Germinal center (tissue), 1 donor: Measurements from ENCODE around the gene COBL.
"Not testable (repeated sequence)": the region's sequence is repeated elsewhere in the genome, so short reads cannot be mapped to it uniquely, and the experiment has no call there.

Source experiments
- DNase-seq: peaks from one replicate; pipeline ENCODE4 v3.0.0; 2012; ENCODE audit warnings: mixed read lengths, low spot score

Gene COBL

DNA sequence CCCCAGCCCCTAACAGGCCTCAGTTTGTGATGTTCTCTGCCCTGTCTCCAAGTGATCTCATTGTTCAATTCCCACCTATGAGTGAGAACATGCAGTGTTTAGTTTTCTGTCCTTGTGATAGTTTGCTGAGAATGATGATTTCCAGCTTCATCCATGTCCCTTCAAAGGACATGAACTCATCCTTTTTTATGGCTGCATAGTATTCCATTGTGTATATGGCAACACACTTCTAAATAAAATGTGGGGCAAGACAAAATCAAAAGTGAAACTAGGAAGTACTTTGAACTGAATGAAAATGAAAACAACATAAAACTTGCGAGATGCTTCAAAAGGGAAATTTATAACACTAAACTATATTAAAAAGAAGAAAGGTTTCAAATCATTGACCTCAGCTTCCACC lies 326.4 kb downstream of the COBL start:
- DNase-seq = not testable (repeated sequence)

DNA sequence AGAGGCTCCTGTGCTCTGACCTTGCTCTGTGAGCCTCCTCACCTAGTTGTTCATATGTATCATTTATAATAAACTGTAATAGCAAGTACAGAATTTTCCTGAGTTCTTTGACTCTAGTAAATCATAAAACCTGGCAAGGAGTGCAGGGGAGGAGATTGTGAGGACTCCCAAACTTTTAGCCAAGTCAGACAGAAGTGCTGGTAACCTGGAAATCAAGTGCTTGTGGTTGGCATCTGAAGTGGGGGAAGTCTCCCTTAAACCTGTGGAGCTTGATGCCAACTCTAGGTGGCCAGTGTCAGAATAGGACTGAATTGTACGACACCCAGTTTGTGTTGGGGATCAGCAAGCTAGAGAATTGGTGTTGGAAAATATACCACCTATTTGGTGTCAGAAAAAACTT lies 327.6 kb downstream of the COBL start:
- DNase-seq = no peak

DNA sequence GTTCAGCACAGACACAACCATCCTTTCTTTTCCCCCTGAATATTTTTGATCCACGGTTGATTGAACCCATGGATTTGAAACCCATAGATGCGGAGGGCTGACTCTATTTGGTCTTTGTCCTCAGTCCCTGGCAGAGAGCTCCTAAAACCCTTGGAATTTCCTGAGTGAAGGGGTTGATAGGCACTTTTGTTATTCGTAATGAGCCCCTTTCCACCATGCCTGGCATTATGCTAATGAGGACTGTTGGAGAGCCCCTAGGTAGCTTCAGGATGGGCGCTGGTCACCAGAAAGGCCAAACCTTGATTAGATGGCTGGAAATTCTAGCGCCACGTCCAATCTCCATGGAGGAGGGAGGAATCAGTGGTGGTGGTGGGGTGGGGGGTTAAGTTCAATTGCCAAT lies 328.1 kb downstream of the COBL start:
- DNase-seq = no peak

DNA sequence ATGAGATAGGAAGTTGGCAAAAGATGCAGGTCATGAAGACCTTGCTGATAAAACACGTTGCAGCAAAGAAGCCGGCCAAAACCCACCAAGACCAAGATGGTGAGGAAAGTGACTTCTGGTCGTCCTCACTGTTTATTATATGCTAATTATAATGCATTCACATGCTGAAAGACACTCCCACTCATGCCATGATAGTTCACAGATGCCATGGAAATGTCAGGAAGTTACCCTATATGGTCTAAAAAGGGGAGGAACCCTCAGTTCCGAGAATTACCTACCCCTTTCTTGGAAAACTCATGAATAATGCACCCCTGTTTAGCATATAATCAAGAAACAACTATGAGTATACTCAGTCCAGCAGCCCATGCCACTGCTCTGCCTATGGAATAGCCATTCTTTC lies 331.5 kb downstream of the COBL start:
- no peak for DNase-seq

DNA sequence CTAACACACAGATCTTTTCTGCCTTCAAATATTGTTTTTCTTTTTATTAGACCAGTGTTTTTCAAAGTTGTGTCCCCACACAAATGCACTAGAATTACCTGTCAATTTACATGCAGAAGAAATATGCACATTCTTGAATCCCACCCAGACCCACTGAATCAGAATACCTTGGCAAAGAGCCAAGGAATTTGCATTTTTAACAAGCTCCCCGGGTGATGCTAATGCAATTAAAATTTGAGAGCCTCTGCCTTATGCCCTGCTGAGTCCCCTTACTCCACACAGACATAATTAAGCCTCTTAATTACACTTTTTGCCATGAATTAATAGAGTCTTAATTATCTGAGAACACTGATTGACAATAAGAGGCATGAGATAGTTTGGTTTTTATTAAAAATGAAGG lies 332.8 kb downstream of the COBL start:
- DNase-seq = no peak

DNA sequence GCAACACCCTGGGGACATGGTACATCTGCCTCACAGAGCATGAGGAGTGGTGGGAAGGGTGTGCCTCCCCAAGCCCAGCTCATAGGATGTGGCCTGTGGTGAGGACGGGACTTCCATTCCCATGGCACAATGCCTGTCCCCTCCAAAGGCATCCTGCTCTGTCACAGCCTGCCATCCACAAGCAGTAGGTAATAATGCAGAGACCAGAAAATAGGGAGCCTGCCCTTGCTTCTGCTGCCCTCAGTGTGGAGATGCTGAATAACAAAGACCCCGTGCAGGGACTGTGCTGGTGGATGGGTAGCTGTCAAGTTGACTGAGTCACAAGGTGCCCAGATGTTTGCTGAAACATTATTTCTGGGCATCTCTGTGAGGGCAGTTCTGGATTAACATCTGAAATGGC lies 334.0 kb downstream of the COBL start:
- DNase-seq = no peak

DNA sequence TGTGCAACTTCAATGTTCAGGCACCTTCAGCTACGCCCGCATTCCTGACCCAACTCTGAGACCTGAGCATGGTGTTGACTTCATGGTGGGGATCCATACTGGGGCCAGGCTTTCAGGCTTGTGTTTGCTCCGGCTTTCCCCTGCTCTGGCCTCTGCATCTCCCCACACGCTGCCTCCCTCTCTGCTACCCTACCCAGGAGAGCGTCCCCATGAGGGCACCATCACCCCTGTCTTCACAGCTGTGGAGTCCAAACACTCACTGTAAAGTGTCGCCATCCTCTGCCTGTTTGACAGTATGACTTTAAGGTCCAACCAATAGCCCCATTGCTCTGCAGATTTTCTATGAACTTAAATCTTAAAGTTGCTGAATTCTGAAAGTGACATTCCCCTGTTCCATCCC lies 334.9 kb downstream of the COBL start:
- DNase-seq = no peak

DNA sequence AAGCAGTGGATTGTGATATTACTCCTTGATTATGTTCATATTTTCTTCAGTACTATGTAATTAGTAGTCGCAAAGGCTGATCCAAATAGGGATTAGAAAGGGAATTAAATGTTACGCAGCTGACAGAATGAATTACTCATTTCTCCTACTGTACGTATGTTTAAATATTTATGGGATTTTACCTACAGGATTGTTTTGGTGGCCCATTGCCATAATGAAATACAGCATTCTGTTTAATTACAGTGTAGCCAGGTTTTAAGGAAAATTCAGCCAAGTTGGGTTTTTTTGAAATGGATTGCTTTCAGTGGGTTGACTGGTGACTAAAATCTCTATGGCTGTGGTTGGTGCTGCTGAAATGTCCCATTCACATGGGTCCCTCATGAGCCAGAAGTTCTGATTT lies 336.2 kb downstream of the COBL start:
- DNase-seq = no peak

DNA sequence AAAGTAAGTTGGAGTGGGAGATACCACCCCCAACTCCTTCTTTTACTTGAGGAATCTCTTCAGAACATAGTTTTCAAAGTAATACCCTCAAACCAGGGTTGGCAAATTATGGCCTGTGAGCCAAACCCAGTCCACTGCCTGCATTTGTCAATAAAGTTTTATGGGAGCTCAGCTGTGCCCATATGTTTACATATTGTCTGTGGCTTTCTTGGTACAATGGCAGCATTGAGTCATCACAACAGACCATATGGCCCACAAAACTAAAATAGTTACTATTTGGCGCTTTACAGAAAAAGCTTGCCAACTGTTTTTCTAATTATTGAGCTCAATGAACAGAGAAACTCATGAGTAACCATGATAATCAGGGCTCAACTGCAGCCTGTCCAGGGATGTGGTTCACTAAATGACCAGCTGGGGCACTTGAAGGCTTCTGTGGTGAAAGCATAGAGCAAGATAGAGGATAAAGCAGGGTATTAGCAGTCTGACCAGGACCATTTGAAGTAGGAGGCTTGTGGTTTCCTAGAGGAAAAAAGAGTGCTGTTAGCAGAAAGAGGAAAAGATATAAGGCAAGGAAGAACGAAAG lies 337.9 kb downstream of the COBL start:
- no peak for DNase-seq

DNA sequence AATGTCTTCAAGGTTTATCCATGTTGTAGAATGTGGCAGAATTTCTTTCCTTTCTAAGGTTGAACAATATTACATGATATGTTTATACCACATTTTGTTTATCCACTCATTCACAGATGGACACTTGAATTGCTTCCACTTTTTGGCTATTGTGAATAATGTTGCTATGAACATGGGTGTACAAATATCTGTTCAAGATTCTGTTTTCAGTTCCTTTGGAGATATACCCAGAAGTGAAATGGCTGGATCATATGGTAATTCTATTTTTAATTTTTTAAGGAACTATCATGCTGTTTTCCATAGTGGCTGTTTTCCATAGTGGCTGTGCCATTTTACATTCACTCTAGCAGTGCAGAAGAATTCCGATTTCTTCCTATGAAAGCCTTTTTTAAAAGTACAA lies 339.2 kb downstream of the COBL start:
- DNase-seq = no peak

DNA sequence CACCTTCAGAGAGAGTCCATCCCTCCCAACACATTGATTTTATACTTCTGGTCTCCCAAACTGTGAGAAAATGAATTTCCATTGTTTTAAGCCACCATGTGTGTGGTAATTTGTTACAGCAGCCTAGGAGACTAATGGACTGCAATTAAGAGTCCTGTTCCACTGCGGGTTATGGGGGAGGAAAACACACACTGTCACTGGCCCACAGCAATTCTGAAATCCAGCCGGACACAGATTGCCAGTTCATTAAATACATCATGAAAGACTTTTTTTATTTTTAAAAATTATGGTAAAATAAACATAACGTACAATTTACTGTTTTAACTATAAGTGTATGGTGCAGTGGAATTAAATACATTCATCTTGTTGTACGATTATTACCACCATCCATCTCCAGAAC lies 340.5 kb downstream of the COBL start:
- no peak for DNase-seq

DNA sequence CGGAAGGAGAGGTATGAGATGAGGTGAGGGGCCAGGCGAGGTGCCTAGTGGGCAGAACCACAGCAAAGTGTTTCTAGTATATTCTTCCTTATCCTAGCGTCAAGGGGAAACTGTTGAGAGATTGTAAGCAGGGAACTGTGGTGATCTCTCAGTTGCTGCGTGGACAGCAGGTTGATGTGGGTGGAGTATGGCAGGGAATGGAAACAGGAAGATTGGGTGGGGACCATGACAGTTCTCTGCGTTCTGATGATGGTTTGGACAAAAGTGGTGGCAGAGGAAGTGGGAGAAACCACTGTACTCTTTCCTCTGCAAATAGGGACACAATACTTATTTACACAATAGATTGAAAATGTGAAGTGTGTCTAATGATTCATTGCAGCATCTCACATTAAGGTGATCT lies 342.4 kb downstream of the COBL start:
- DNase-seq = no peak

DNA sequence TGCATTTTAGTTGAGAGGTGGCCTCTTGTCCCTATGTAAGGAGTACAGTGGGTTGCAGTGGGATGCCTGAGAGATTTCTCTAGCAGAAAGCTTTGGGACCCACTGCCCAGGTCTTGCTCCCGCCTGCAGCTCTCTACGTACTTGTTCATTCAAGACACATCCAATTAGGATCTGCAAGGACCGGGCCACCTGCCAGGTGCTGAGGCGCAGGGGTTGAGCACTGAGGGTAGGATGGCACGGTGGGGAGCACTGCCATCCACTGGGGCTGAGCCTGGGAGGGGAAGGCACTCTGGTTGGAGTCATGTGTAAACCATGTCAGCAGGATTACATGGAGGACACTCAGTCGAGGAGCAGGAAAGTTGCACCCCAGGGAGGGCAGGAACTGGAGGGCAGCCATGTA lies 342.8 kb downstream of the COBL start:
- DNase-seq = no peak

DNA sequence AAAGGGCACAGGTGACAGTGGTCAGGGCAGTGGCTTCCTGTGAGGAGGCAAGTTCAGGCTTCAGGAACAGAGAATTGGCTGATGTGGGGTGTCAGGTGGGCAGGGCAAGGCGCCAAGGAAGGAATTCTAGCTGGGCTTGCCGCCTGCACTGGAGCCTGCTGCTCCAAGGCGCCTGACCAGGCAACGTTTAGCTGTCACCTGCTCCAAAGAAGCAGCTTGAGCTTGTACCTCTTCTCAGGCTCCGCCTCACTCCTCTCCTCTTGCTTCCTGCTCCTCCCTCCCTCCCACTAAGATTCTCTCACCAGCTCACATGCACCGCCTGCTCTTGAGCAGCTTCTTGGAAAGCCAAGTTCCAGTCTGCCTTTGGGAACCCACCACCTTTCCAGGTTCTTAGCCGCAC lies 346.5 kb downstream of the COBL start:
- no peak for DNase-seq
